GM21737 (cell line): ENCODE measurements around the gene MAPK8IP2.

Source experiments
- ATAC-seq: cut with Tn5 transposase; IDR thresholded peaks from one replicate; pipeline ENCODE4 v1.9.1; 2021; ENCODE audit warnings: mild to moderate bottlenecking, moderate library complexity; ENCODE audit not compliant: unreplicated experiment

The MAPK8IP2 gene

DNA sequence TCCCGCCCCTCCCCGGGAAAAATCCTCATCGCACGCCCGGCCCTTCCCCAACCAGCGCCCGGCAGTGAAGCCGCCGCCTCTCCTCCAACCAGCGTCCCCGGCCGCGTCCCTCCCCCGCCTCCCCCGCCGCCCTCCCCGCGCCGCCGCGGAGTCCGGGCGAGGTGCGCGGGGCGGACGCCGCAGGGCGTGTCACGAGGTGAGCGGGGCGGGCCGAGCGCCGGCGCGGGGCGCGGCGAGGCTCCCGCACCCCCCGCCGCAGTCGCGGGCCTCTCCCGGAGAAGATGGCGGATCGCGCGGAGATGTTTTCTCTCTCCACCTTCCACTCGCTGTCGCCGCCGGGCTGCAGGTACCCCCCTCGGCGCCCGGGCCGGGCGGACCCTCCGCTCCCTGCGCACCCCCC lies at the start of gene MAPK8IP2:
TSS of gene MAPK8IP2 (plus strand) at position 256 of the 400 bp plus-strand sequence. CDS start at position 282, 26 bp downstream.
- no peak for ATAC-seq

DNA sequence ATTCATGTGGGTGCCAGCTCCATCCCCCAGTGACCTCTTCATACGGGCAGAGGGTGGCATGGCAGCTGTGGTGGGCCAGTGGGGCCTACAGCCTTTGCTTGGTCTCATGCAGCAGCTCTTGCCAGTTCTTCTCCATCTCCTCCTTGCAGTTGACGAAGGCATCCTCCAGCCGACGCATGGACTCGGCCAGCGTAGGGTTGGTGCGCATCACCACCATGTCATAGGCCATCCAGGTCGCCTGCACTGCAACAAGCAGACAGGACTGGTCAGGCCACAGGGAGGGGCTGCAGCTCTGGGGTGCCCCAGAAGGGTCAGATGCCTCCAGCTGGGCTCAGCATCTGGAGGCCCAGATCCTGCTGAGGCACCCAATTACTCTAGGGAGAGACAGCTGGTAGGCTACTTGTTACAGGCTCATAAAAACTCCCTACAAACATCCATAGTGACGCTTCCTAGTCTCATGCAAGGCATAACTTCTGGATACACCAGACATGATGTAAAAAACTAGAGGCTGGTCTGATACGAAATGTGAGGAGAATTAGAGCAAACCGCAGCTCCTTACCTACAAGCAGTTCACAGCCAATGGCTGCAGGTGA lies 49.3 kb upstream of the MAPK8IP2 start:
- no peak for ATAC-seq

GRCh38 chr22:50553310-50553709 lies 47.3 kb upstream of the MAPK8IP2 start:
- no peak for ATAC-seq

- ATAC-seq = no peak
These were observed 43.9 kb upstream of the MAPK8IP2 start for GRCh38 chr22:50556703-50557102.

DNA sequence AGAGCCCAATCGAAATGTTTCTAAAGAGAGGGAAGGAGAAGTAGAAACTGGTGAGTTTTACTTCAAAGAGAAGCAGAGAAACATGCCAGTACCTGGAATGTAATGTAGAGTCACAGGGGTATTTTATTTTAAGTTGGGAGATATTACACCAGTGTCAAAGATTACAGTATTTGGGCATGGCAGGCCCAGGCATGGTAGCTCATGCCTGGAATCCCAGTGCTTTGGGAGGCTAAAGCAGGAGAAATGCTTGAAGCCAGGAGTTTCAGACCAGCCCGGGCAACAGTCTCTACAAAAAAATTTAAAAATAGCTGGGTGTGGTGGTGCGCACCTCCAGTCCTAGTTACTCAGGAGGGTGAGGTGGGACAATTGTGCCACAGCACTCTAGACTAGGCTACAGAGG lies 40.6 kb upstream of the MAPK8IP2 start:
- no peak for ATAC-seq

DNA sequence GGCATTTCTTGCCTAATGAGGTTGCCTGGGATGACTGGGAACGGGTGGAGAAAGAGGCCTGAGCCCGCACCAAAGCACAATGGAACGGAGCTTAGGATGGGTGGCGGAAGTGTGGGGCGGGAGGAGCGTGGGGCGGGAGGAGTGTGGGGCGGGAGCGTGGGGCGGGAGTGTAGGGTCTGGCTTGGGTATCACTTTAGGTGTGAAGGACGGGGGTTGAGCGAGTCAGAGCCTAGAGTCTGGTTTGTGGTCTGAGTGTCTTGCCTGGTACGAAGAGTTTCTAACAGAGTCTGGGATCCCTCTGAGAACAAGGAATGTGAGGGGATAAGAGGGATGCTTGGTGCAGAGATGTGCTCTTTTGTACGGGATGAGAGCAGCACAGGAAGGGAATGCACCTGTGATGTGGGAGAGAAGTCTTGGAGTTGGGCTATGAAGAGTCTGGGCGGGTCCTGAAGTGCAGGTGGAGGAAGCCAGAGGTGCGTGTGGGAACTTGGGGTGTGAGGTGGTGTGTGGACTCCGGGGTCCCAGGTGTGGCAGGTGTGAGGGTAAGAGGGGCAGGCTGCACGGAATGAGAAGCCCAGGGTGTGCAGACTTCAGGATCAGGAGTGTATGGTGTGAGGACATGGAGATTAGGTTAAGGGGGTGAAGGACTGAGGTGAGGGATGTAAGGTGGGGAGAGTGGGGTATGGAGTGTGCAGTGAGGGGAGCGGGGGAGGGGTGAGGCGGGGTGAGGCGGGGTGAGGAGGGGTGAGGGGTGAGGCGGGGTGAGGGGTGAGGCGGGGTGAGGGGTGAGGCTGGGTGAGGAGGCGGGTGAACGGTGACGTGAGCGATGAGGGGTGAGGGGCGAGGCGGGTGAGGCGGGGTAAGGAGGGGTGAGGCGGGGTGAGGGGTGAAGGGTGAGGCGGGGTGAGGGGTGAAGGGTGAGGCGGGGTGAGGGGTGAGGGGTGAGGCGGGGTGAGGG lies 38.9 kb upstream of the MAPK8IP2 start:
- no peak for ATAC-seq

- ATAC-seq = peak; percentile 88
These were observed 37.8 kb upstream of the MAPK8IP2 start, which contains the start of gene SYCE3 for GRCh38 chr22:50562523-50563412. SYCE3 (minus strand) TSS chr22:50562919; CDS start chr22:50556405, 6,514 bp downstream.

DNA sequence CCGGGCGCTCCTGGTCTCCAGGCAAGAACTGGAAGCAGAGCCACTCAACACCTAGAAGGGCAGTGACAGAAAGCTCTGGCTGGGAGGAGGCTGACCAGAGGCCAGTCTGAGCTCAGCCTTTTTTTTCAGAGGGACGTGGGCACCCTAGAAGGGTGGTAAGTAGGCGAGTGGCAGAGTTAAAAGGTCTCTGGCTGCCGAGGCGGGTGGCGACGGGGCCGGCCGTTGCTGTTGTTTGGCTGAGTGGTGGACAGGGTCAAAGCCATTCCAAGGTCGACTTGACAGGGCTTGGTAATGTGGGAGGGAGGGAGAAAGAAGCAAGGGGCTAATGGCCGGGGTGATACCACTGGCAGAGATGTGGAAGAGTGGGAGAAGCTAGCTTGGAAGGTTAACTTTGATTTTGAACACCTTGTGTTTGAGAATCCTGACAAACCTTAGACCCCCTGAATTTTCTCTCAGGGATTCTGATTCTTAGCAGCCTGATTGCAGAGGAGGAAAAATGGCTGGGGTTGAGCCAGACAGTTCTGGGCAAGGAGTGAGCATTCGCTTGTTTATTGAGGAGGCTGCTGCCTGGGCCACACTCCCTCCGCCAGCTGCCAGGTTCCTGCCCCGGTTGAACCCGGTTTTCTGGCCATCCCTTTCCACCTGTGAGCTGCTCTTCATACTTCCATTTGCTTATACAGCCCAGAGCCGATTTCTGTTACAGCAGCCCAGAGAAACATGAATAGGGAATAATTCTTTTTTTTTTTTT lies 37.0 kb upstream of the MAPK8IP2 start:
- no peak for ATAC-seq

DNA sequence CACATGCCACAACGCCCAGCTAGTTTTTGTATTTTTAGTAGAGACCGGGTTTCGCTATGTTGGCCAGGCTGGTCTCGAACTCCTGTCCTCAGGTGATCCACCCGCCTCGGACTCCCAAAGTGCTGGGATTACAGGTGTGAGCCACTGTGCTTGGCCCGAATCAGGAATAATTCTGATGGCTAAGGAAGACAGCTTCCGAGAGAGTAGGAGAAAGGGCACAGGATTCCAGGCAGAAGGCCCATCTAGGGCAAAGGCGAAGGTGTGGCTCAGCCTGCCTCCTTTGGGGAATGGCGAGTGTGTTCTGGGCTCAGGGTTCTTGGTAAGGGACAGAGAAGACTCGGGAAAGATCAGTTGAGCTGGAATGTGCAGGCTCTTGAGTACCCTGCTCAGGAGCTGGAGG lies 36.3 kb upstream of the MAPK8IP2 start:
- ATAC-seq = no peak

DNA sequence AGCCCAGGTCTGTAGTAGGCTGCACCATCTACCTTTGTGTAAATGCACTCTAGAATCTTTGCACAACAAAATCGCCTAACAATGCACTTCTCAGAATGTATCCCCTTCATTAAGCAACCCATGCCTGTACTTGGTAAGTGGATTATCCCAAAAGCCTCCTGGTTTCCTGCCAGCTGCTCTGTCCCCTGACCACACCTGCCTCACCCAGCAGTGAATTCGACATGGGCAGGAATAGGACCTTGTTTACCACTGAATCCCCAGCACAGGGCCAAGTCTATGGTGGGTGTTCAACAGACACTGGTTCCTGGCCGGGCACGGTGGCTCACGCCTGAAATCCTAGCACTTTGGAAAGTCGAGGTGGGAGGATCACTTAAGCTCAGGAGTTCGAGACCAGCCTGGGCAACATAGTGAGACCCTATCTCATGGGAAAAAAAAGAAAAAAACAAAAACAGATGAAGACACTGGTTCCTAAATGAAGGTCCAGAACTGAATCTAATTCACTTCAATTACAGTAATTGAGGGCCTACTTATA lies 32.8 kb upstream of the MAPK8IP2 start:
- ATAC-seq = no peak

GRCh38 chr22:50568626-50569025 lies 32.0 kb upstream of the MAPK8IP2 start:
- ATAC-seq = no peak

- no peak for ATAC-seq
These were observed 31.5 kb upstream of the MAPK8IP2 start for GRCh38 chr22:50569041-50569459.

GRCh38 chr22:50569896-50570535 lies 30.6 kb upstream of the MAPK8IP2 start:
- no peak for ATAC-seq

DNA sequence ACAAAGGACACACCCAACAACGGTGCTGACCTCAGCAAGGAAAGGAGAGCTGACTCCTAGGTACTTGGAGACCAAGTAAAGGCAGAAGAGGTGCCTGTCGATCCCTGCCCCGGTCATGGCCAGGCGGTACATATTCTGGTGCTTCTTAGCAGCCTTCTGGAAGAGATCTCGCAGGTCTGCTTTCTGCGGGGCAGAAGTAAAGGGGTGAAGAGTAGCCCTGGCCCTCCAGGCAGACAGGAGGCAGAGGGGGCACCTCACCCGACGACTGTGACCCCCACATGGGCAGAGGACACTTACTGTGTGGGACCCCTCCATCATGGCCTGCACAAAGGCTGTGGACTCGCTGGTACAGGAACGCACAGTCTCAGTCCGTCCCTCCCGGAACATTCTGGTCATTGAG lies 29.7 kb upstream of the MAPK8IP2 start:
- no peak for ATAC-seq

DNA sequence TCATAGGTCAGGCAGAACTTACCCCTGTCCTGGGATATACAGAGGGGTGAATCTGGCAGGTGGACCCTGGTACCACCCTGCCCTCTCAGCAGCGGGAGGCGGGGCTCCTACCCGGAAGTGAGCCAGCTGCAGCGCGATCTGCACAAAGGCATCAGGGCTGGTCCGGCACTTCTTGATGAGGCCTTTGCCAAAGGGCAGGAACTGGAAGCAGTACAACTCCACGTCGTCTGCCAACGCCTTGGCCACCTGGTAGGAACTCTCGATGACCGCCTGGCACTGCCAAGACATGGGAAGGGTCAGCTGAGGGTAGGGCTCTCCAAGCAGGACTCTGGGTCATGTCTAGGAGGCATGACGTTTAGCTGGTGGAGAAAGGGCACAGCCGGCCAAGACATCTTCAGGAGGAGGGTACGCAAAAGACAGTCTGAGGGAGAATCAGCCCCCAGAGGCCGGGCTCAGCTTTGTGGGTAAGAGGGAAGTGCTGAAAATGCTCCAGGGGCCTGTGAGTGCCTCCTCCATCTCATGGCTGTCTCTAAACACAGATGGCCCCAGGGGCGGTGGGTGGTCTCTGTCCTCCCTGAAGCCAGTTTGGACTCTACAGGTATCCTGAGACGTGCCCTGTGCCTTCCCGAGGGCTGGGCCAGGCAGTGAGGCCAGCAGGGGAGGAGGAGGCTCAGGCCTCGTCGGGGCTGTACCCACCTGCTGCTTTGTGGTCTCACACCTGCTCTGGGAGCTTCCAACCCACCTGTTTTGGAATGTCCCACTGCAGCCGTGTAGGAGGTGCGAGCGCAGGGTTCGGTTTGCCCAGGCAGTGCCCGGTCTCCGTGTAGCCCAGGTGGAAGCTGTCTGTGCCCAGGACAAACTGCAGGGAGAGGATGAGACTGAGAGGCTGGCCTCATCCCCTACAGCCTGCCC lies 29.1 kb upstream of the MAPK8IP2 start:
- no peak for ATAC-seq

DNA sequence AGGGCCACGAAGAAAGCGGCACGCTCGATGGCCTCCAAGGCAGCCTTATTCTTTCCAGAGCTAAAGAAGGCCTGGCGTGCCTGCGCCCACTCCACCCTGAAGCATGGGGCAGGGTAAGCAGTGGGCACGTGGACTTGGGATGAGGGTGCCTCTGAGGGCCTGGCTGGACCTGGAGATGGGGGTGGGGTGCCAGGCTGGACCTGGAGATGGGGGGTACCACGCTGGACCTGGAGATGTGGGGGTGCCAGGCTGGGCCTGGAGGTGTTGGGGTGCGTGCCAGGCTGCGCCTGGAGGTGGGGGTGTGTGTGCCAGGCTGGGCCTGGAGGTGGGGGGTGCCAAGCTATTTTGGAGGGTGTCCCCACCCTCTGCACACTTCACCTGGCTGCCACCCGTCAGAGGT lies 27.6 kb upstream of the MAPK8IP2 start:
- no peak for ATAC-seq

GRCh38 chr22:50573491-50574382 lies 26.9 kb upstream of the MAPK8IP2 start:
- ATAC-seq = no peak

DNA sequence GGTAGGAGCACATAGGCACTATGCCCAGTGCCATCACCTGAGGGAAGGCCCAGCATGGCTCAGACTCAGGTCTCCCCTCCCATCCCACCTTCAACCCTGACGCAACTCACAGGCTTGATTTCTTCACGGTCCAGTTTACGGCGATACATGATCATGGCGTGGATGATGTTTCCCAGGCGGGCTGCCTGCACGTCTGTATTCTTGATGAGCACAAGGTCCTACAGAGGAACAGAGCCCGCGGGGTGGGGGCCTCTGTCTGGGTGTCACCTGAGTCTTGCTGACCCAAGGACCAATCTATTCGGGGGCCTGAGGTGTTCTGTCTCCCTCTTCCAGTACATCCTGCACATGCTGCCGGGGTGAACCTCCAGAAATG lies 26.2 kb upstream of the MAPK8IP2 start:
- ATAC-seq = no peak
